A549 (cell line): ENCODE results near the gene L3HYPDH. TPM values are rescaled to one million over a fixed set of nuclear protein-coding genes. Genes with fewer than 3 reads are reported as not detected.

Experiments
- ATAC-seq, 2 experiments: fragments of 200-7000 bp in 1 of 2; fragments of >200 bp in 1 of 2; cut with Nextera tagmentation in 1 of 2; cut with Tn5 transposase in 1 of 2; 3 replicates each; pipeline versions ENCODE4 v1.8.0 to v1.9.1; 2018 to 2020; ENCODE audit warnings: mild to moderate bottlenecking in 1 of 2, moderate library complexity in 1 of 2
- CTCF ChIA-PET: fragments of 300-600 bp; sonication (Branson Sonifier 250); formaldehyde crosslinking; extraction: SDS; loops from one replicate; lab custom pipeline; 2021; ENCODE audit warnings: antibody characterized with exemption, inconsistent platforms; lab: Yijun Ruan, JAX
- POLR2A ChIA-PET: fragments of 350-600 bp; formaldehyde crosslinking; extraction: SDS; loops from one replicate; lab custom pipeline; 2021; ENCODE audit warnings: antibody characterized with exemption, inconsistent platforms; lab: Yijun Ruan, JAX
- DNase-seq, 2 experiments: peaks; one replicate each; pipeline versions ENCODE4 v3.0.0 to v3.0.0-alpha.2; 2011 to 2016; ENCODE audit warnings: low read depth in 1 of 2, low spot score in 1 of 2
- FAIRE-seq: peaks from 2 replicates; lab custom pipeline; 2011; peaks lifted over from hg19 to GRCh38; lab: Jason Lieb, UNC
- H3K27ac ChIP-seq, 2 experiments: fragments of >200 bp; sonication (Bioruptor Twin); formaldehyde crosslinking; 3 replicates each; pipeline ENCODE4 v1.5.1; 2016 to 2017
- H3K4me1 ChIP-seq: fragments of >200 bp; sonication (Bioruptor Twin); formaldehyde crosslinking; 3 replicates; pipeline ENCODE4 v1.6.1; 2016
- H3K4me2 ChIP-seq: fragments of >200 bp; sonication (Bioruptor Twin); formaldehyde crosslinking; 3 replicates; pipeline ENCODE4 v1.6.1; 2016
- H3K4me3 ChIP-seq: fragments of >200 bp; sonication (Bioruptor Twin); formaldehyde crosslinking; 3 replicates; pipeline ENCODE4 v1.5.1; 2016
- H3K9me3 ChIP-seq: fragments of >200 bp; sonication (Bioruptor Twin); formaldehyde crosslinking; 3 replicates; pipeline ENCODE4 v1.6.1; 2016
- CBX8 ChIP-seq: fragments of 200-600 bp; sonication (generic); IDR thresholded peaks from 2 replicates; pipeline ENCODE4 v1.6.1; 2016
- ELK1 ChIP-seq: fragments of 150-350 bp; IDR thresholded peaks from 2 replicates; pipeline ENCODE4 v1.6.1; 2014; ENCODE audit warnings: low read depth, mild to moderate bottlenecking, low read length
- FOSL2 ChIP-seq, 2 experiments: fragments of 450-650 bp in 1 of 2; fragments of >200 bp in 1 of 2; sonication (Bioruptor Twin) in 1 of 2; formaldehyde crosslinking; IDR thresholded peaks; 2 replicates each; pipeline versions ENCODE4 v1.5.0 to v1.6.1; 2016 to 2020; ENCODE audit warnings: mild to moderate bottlenecking in 1 of 2, moderate library complexity in 1 of 2
- GATA3 ChIP-seq: IDR thresholded peaks from 2 replicates; pipeline ENCODE4 v1.6.1; 2012; ENCODE audit warnings: borderline replicate concordance
- HOXA7 ChIP-seq: fragments of 250-450 bp; sonication (Bioruptor Pico); IDR thresholded peaks from 2 replicates; pipeline ENCODE4 v1.5.0; 2020; ENCODE audit warnings: mild to moderate bottlenecking, moderate library complexity
- HOXB13 ChIP-seq: fragments of 250-450 bp; sonication (Bioruptor Pico); IDR thresholded peaks from 2 replicates; pipeline ENCODE4 v1.5.0; 2020; ENCODE audit warnings: low read depth, mild to moderate bottlenecking, moderate library complexity
- NPAS2 ChIP-seq: fragments of 250-450 bp; sonication (Bioruptor Pico); IDR thresholded peaks from 2 replicates; pipeline ENCODE4 v1.8.0; 2022; ENCODE audit warnings: mild to moderate bottlenecking, moderate library complexity, borderline replicate concordance
- PHF8 ChIP-seq: fragments of 200-600 bp; sonication (generic); IDR thresholded peaks from 2 replicates; pipeline ENCODE4 v1.6.1; 2016; ENCODE audit warnings: low read depth, mild to moderate bottlenecking, antibody characterized with exemption, moderate library complexity, borderline replicate concordance
- ZNF302 ChIP-seq: fragments of 250-450 bp; sonication (Bioruptor Pico); IDR thresholded peaks from 2 replicates; pipeline ENCODE4 v1.9.0; 2021; ENCODE audit warnings: inconsistent platforms, mild to moderate bottlenecking, moderate library complexity
- WGBS: methylation state at CpG from one replicate; pipeline ENCODE4 v1.1.6; 2017; ENCODE audit errors: missing lambda C conversion rate; 5-methylcytosine and 5-hydroxymethylcytosine counted together
- polyA plus RNA-seq, 4 experiments: library from polyadenylated mRNA; depleted of rRNA in 3 of 4; stranded (reverse); fragments of >200 nt; fragmentation: RNase III in 1 of 4; extraction: RNeasy Plus Mini Kit Qiagen cat#74134 plus additional on column Dnase treatment in 1 of 4; gene quantifications; 2 replicates in 3 of 4; 3 replicates in 1 of 4; pipeline ENCODE4 v1.2.3, GENCODE V29; 2011 to 2017

Gene L3HYPDH
- polyA plus RNA-seq, 2 of the 4 experiments (the other 2 are of a cell fraction) = 47.5 to 100.0 TPM

GRCh38 chr14:59427653-59428580 lies 56.3 kb downstream of the L3HYPDH start (continued):
- TF ChIP-seq HOXA7 (CRISPR knock-in tag) = no peak
- no peak for TF ChIP-seq FOSL2 (IDR thresholded peaks at IDR 0.05)
- no peak for TF ChIP-seq FOSL2 (CRISPR knock-in tag; IDR thresholded peaks at IDR 0.05)
- no peak for TF ChIP-seq GATA3

GRCh38 chr14:59425322-59425935 lies 58.8 kb downstream of the L3HYPDH start:
- FAIRE-seq = no peak
- no peak overlapping the region for H3K27ac ChIP-seq
- no peak for TF ChIP-seq NPAS2
- TF ChIP-seq PHF8 = no peak
- no peak for TF ChIP-seq ZNF302 (CRISPR knock-in tag)
- no peak for TF ChIP-seq CBX8
- TF ChIP-seq, all 56 proteins: peak for 0
- no peak overlapping the region for H3K4me3 ChIP-seq
- peak; percentile 45 to 55; a peak in 3 of 6 replicates for ATAC-seq
- no peak overlapping the region for H3K4me2 ChIP-seq
- ChIA-PET POLR2A (no interaction called here), CTCF (interaction anchor here (0.9 kb wide), 1 partner anchor 301 kb away, joined by 3 read pairs; no protein-coding TSS in a partner anchor)
- WGBS = 82% methylated on average over 3 of the region's 3 CpGs
- DNase-seq = no peak
- H3K9me3 ChIP-seq = no peaks in the 10 kb centered on the region
- H3K4me1 ChIP-seq = peaks cover 8% of the 10 kb centered on the region; the same call in 1 of the 3 replicates

- POLR2A ChIA-PET = no interaction called here
- WGBS = 82% methylated on average over 4 of the region's 4 CpGs
- TF ChIP-seq ELK1 = no peak
- no peak for TF ChIP-seq HOXB13
- TF ChIP-seq, all 56 proteins: peak for 0
- Histone ChIP-seq H3K4me1 (peaks cover 8% of the 10 kb centered on the region; the same call in 1 of the 3 replicates), H3K4me3 (no peak overlapping the region), H3K9me3 (no peaks in the 10 kb centered on the region), H3K4me2 (no peak overlapping the region), H3K27ac (no peak overlapping the region)
- CTCF ChIA-PET = interaction anchor here (0.9 kb wide), 1 partner anchor 300 kb away, joined by 3 read pairs; no protein-coding TSS in a partner anchor
- no peak for DNase-seq
- ATAC-seq = peak in 1 of 2 experiments; percentile 65; a peak in 3 of 6 replicates
- no peak for FAIRE-seq
These were observed 59.7 kb downstream of the L3HYPDH start for GRCh38 chr14:59424341-59425071.

Other genes starting within 250 kb of the L3HYPDH start
- gene GPR135, start 19.0 kb downstream of the L3HYPDH start, polyA plus RNA-seq (2011; rRNA removed) = 2.6 and 3.6 TPM in 2 replicates
- gene GPR135, start 19.0 kb downstream of the L3HYPDH start, polyA plus RNA-seq (2017; fragmentation: RNase III; extraction: RNeasy Plus Mini Kit Qiagen cat#74134 plus additional on column Dnase treatment) = 1.5 to 2.0 TPM (median 1.7 TPM) in 3 replicates
- 254 and 266 TPM in 2 replicates for gene JKAMP, start 109 bp upstream of the L3HYPDH start, polyA plus RNA-seq (2011; rRNA removed)
- gene JKAMP, start 109 bp upstream of the L3HYPDH start, polyA plus RNA-seq (2017; fragmentation: RNase III; extraction: RNeasy Plus Mini Kit Qiagen cat#74134 plus additional on column Dnase treatment) = 86.8 to 89.4 TPM (median 89.1 TPM) in 3 replicates
- not detected in 2 replicates for gene CCDC175, start 92.4 kb upstream of the L3HYPDH start, polyA plus RNA-seq (2011; rRNA removed)
- gene CCDC175, start 92.4 kb upstream of the L3HYPDH start, polyA plus RNA-seq (2017; fragmentation: RNase III; extraction: RNeasy Plus Mini Kit Qiagen cat#74134 plus additional on column Dnase treatment) = not detected in 3 replicates